HFFc6 (cell line): ENCODE measurements around the gene NETO2. TPM values are rescaled to one million over a fixed set of nuclear protein-coding genes. Genes with fewer than 3 reads are reported as not detected.
"Not testable (repeated sequence)": the region's sequence is repeated elsewhere in the genome, so short reads cannot be mapped to it uniquely, and the experiment has no call there.

Experiments
- DNase-seq: peaks from one replicate; pipeline ENCODE4 v3.0.0-alpha.2; 2018
- H3K27ac Mint-ChIP-seq: 2 replicates; pipeline ENCODE4 v1.8.0; 2020; ENCODE audit warnings: mild to moderate bottlenecking, mixed read lengths
- H3K27me3 Mint-ChIP-seq: 2 replicates; pipeline ENCODE4 v1.8.0; 2021; ENCODE audit warnings: mild to moderate bottlenecking, moderate library complexity, mixed read lengths; ENCODE audit not compliant: insufficient read depth
- H3K36me3 Mint-ChIP-seq: 2 replicates; pipeline ENCODE4 v1.8.0; 2021; ENCODE audit warnings: low read depth, mixed read lengths
- H3K4me1 Mint-ChIP-seq: 2 replicates; pipeline ENCODE4 v1.8.0; 2020; ENCODE audit warnings: low read depth, mixed read lengths
- H3K4me3 Mint-ChIP-seq: 2 replicates; pipeline ENCODE4 v1.8.0; 2020; ENCODE audit warnings: mild to moderate bottlenecking, moderate library complexity, mixed read lengths
- H3K9me3 Mint-ChIP-seq: 2 replicates; pipeline ENCODE4 v1.8.0; 2020; ENCODE audit warnings: mild to moderate bottlenecking, mixed read lengths
- CTCF ChIP-seq: fragments of 200-600 bp; sonication (generic); IDR thresholded peaks from 2 replicates; pipeline ENCODE4 v1.5.0; 2021; ENCODE audit warnings: antibody characterized with exemption, mild to moderate bottlenecking
- long read RNA-seq: library from polyadenylated mRNA; unstranded; transcript quantifications from one replicate; pipeline ENCODE4 v2.0.0, GENCODE V29; 2019
- total RNA-seq, 6 experiments: library from RNA; stranded (reverse); fragmentation: NEBNext Ultra II Directional; extraction: Animal tissue kit (Norgen Biotek cat#: 25700); gene quantifications; 2 replicates in 1 of 6; 3 replicates in 5 of 6; pipeline ENCODE4 v1.2.3, GENCODE V29; 2021

Gene NETO2
- total RNA-seq: 10 to 100 TPM; 11.7 to 24.0 (median 19.4) TPM
- long read RNA-seq, partial matches to known transcripts: 1 of 2 reads
- long read RNA-seq, other reads (novel, unspliced or antisense): 1 of 2 reads

- Mint-ChIP-seq H3K4me3 (peak within 1 kb of the TSS; percentile 90), H3K27me3 (peaks cover 3% of the 10 kb centered on the region; the same call in 1 of the 2 replicates), H3K27ac (no peak within 1 kb of the TSS), H3K4me1 (peaks cover 24% of the 10 kb centered on the region), H3K9me3 (no peaks in the 10 kb centered on the region), H3K36me3 (no peaks in the 10 kb centered on the region)
- peak; percentile 7 for DNase-seq
- peak; percentile 66 for TF ChIP-seq CTCF
Measured at GRCh38 chr16:47143677-47144558, at the start of gene NETO2. NETO2 (minus strand) TSS chr16:47143945; CDS start chr16:47143612, 333 bp downstream.

GRCh38 chr16:47182318-47182717 lies 38.6 kb upstream of the NETO2 start:
- H3K27me3 Mint-ChIP-seq: no peaks in the 10 kb centered on the region; the same call in 1 of the 2 replicates
- no peak overlapping the region for H3K4me3 Mint-ChIP-seq
- no peak for DNase-seq
- H3K27ac Mint-ChIP-seq: no peak overlapping the region
- H3K9me3 Mint-ChIP-seq: no peaks in the 10 kb centered on the region; the same call in 1 of the 2 replicates
- no peaks in the 10 kb centered on the region for H3K4me1 Mint-ChIP-seq
- TF ChIP-seq CTCF: no peak
- no peaks in the 10 kb centered on the region for H3K36me3 Mint-ChIP-seq

GRCh38 chr16:47181066-47181465 lies 37.3 kb upstream of the NETO2 start:
- H3K4me1 Mint-ChIP-seq, H3K4me3 Mint-ChIP-seq: not testable (repeated sequence)

GRCh38 chr16:47180073-47180472 lies 36.3 kb upstream of the NETO2 start:
- no peak for TF ChIP-seq CTCF
- Mint-ChIP-seq H3K4me1 (no peaks in the 10 kb centered on the region), H3K4me3 (no peak overlapping the region), H3K36me3 (no peaks in the 10 kb centered on the region), H3K27me3 (no peaks in the 10 kb centered on the region; the same call in 1 of the 2 replicates), H3K27ac (no peak overlapping the region), H3K9me3 (no peaks in the 10 kb centered on the region; the same call in 1 of the 2 replicates)
- DNase-seq: no peak

More at GRCh38 chr16:47181066-47181465, 37.3 kb upstream of the NETO2 start:
- H3K9me3 Mint-ChIP-seq, H3K27me3 Mint-ChIP-seq, H3K27ac Mint-ChIP-seq, H3K36me3 Mint-ChIP-seq, DNase-seq: not testable (repeated sequence)

- Mint-ChIP-seq H3K9me3 (no peaks in the 10 kb centered on the region), H3K27me3 (no peaks in the 10 kb centered on the region; the same call in 1 of the 2 replicates), H3K4me3 (no peak overlapping the region), H3K4me1 (no peaks in the 10 kb centered on the region), H3K36me3 (peaks cover 1% of the 10 kb centered on the region; the same call in 1 of the 2 replicates), H3K27ac (no peak overlapping the region)
- DNase-seq: no peak
- no peak for TF ChIP-seq CTCF
Measured at GRCh38 chr16:47175152-47175551, 31.4 kb upstream of the NETO2 start.
